C4-2B (cell line): ENCODE measurements around the gene BATF.

Experiments
- ZFX ChIP-seq: fragments of 450-650 bp; IDR thresholded peaks from 2 replicates; pipeline ENCODE4 v1.6.1; 2017
- TF ChIP-seq, protein P1 (sequence below): fragments of 450-650 bp; conservative IDR thresholded peaks from 2 replicates; pipeline ENCODE4 v1.5.1; 2017; ENCODE audit warnings: mild to moderate bottlenecking

DNA sequence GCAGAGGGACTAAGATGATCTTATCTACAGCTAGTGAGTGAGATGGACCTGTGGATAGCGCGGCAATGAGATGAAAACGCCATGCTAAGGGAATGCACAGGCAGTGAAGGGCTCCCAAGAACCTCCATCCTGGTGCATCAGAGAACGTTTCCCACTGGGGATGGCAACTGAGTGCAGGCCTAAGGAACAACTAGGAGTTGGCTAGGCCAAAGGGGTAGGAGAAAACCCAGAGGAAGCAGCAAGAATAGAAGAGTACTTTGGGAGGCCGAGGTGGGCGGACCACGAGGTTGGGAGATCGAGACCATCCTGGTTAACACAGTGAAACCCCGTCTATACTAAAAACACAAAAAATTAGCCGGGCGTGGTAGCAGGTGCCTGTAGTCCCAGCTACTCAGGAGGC lies 24.6 kb upstream of the BATF start:
- TF ChIP-seq, protein P1, sequence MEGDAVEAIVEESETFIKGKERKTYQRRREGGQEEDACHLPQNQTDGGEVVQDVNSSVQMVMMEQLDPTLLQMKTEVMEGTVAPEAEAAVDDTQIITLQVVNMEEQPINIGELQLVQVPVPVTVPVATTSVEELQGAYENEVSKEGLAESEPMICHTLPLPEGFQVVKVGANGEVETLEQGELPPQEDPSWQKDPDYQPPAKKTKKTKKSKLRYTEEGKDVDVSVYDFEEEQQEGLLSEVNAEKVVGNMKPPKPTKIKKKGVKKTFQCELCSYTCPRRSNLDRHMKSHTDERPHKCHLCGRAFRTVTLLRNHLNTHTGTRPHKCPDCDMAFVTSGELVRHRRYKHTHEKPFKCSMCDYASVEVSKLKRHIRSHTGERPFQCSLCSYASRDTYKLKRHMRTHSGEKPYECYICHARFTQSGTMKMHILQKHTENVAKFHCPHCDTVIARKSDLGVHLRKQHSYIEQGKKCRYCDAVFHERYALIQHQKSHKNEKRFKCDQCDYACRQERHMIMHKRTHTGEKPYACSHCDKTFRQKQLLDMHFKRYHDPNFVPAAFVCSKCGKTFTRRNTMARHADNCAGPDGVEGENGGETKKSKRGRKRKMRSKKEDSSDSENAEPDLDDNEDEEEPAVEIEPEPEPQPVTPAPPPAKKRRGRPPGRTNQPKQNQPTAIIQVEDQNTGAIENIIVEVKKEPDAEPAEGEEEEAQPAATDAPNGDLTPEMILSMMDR = no peak
- no peak for TF ChIP-seq ZFX
